VCaP (cell line): ENCODE data around the gene TMEM51.

Source experiments
- H3K27ac ChIP-seq: fragments of 450-650 bp; 2 replicates; pipeline ENCODE4 v1.5.1; 2017
- CTCF ChIP-seq: fragments of 450-650 bp; conservative IDR thresholded peaks from 2 replicates; pipeline ENCODE4 v1.5.1; 2017; ENCODE audit warnings: mild to moderate bottlenecking, moderate library complexity

TMEM51 gene

GRCh38 chr1:15201849-15202551 is 48.5 kb downstream of the TMEM51 start:
- TF ChIP-seq CTCF, result 0 out of 2 replicates have a peak, but pooled peaks have one; percentile 11
- peak overlapping the region; percentile 87 for H3K27ac ChIP-seq

GRCh38 chr1:15204931-15205330 is 51.4 kb downstream of the TMEM51 start:
- no peak for TF ChIP-seq CTCF
- peak overlapping the region; percentile 9; the same call in 1 of the 2 replicates for H3K27ac ChIP-seq

GRCh38 chr1:15205586-15206346 is 52.2 kb downstream of the TMEM51 start:
- TF ChIP-seq CTCF, result no peak
- H3K27ac ChIP-seq, result peak overlapping the region; percentile 9; the same call in 1 of the 2 replicates

GRCh38 chr1:15206418-15207030 is 53.0 kb downstream of the TMEM51 start:
- no peak overlapping the region; the same call in 1 of the 2 replicates for H3K27ac ChIP-seq
- TF ChIP-seq CTCF, result no peak

GRCh38 chr1:15207031-15207828 is 53.7 kb downstream of the TMEM51 start:
- H3K27ac ChIP-seq, result peak overlapping the region; percentile 57
- no peak for TF ChIP-seq CTCF

GRCh38 chr1:15207829-15208429 is 54.4 kb downstream of the TMEM51 start:
- no peak for TF ChIP-seq CTCF
- peak overlapping the region; percentile 57 for H3K27ac ChIP-seq
